H1 (cell line): ENCODE measurements around the gene CACNG4. TPM values are rescaled to one million over a fixed set of nuclear protein-coding genes. Genes with fewer than 3 reads are reported as not detected.
"Not testable (repeated sequence)": the region's sequence is repeated elsewhere in the genome, so short reads cannot be mapped to it uniquely, and the experiment has no call there.

Source experiments
- CTCF ChIA-PET: fragments of 300-600 bp; sonication (Branson Sonifier 250); formaldehyde crosslinking; loops from one replicate; lab custom pipeline; 2021; ENCODE audit not compliant: partially characterized antibody; lab: Charles Lee
- POLR2A ChIA-PET: fragments of 300-600 bp; sonication (Branson Sonifier 250); formaldehyde crosslinking; loops from one replicate; lab custom pipeline; 2021; ENCODE audit warnings: inconsistent platforms; ENCODE audit not compliant: partially characterized antibody; lab: Charles Lee
- DNase-seq, 2 experiments: peaks; one replicate each; pipeline versions ENCODE4 v3.0.0 to v3.0.0-alpha.2; 2010 to 2022; ENCODE audit warnings: low spot score in 2 of 2, low read depth in 1 of 2, mixed read lengths in 1 of 2
- FAIRE-seq: peaks from 2 replicates; lab custom pipeline; 2011; peaks lifted over from hg19 to GRCh38; lab: Jason Lieb, UNC
- H2AFZ ChIP-seq: 2 replicates; pipeline ENCODE4 v1.8.1; 2012; ENCODE audit warnings: low read length, inconsistent platforms
- H2AK5ac ChIP-seq: 2 replicates; pipeline ENCODE4 v1.6.1; 2013; ENCODE audit warnings: low read depth, low read length
- H2BK120ac ChIP-seq: replicated peaks from 2 replicates; pipeline ENCODE3; 2013; ENCODE audit warnings: low read depth, low read length, inconsistent platforms
- H2BK12ac ChIP-seq: 2 replicates; pipeline ENCODE4 v1.6.1; 2013; ENCODE audit warnings: low read depth, low read length
- H2BK15ac ChIP-seq: 2 replicates; pipeline ENCODE4 v1.6.1; 2013; ENCODE audit warnings: low read length
- H2BK20ac ChIP-seq: 2 replicates; pipeline ENCODE4 v1.6.1; 2013; ENCODE audit warnings: low read length
- H2BK5ac ChIP-seq: 2 replicates; pipeline ENCODE4 v1.6.1; 2013; ENCODE audit warnings: low read depth, low read length
- H3K14ac ChIP-seq: 2 replicates; pipeline ENCODE4 v1.6.1; 2013; ENCODE audit warnings: inconsistent platforms; ENCODE audit not compliant: insufficient read length
- H3K18ac ChIP-seq: 2 replicates; pipeline ENCODE4 v1.6.1; 2013; ENCODE audit warnings: low read length; ENCODE audit errors: extremely low read depth
- H3K23ac ChIP-seq: 2 replicates; pipeline ENCODE4 v1.6.1; 2013; ENCODE audit warnings: inconsistent platforms; ENCODE audit not compliant: insufficient read length
- H3K23me2 ChIP-seq: 2 replicates; pipeline ENCODE4 v1.6.1; 2013; ENCODE audit warnings: low read depth, low read length
- H3K27ac ChIP-seq: 2 replicates; pipeline ENCODE4 v1.6.1; 2011; ENCODE audit warnings: low read depth, low read length, inconsistent platforms
- H3K27me3 ChIP-seq, 4 experiments: replicated peaks in 1 of 4; 1 replicate in 1 of 4; 2 replicates in 3 of 4; pipeline versions ENCODE4 v1.6.1 to v1.8.1; 2011 to 2013; ENCODE audit warnings: low read length in 3 of 4, mild to moderate bottlenecking in 3 of 4, inconsistent platforms in 2 of 4, mixed read lengths in 2 of 4, moderate library complexity in 1 of 4; ENCODE audit not compliant: control insufficient read depth in 3 of 4, insufficient read depth in 3 of 4; ENCODE audit errors: extremely low read depth in 1 of 4
- H3K36me3 ChIP-seq, 4 experiments: 2 replicates each; pipeline versions ENCODE4 v1.6.1 to v1.8.1; 2011 to 2013; ENCODE audit warnings: mild to moderate bottlenecking in 4 of 4, low read length in 3 of 4, moderate library complexity in 2 of 4, control low read depth in 1 of 4, inconsistent platforms in 1 of 4; ENCODE audit not compliant: insufficient read depth in 4 of 4, control insufficient read depth in 2 of 4
- H3K4ac ChIP-seq: replicated peaks from 2 replicates; pipeline ENCODE3; 2013; ENCODE audit warnings: low read length, low read depth, mixed read lengths, inconsistent platforms; ENCODE audit not compliant: insufficient read length
- H3K4me1 ChIP-seq, 4 experiments: replicated peaks in 1 of 4; 1 replicate in 1 of 4; 2 replicates in 3 of 4; pipeline versions ENCODE4 v1.6.1 to v1.8.1; 2011 to 2013; ENCODE audit warnings: low read length in 3 of 4, inconsistent platforms in 2 of 4, mixed read lengths in 1 of 4; ENCODE audit not compliant: insufficient read depth in 4 of 4, control insufficient read depth in 3 of 4
- H3K4me2 ChIP-seq, 2 experiments: 2 replicates each; pipeline versions ENCODE4 v1.6.1 to v1.8.1; 2011 to 2013; ENCODE audit warnings: low read depth in 2 of 2, low read length in 2 of 2, control low read depth in 1 of 2, inconsistent platforms in 1 of 2, mild to moderate bottlenecking in 1 of 2; ENCODE audit not compliant: insufficient read depth in 1 of 2
- H3K4me3 ChIP-seq, 4 experiments: fragments of 200-600, 300-600 bp in 1 of 4; sonication (generic), shearing (Covaris generic), sonication (Bioruptor Twin) in 1 of 4; 2 replicates each; pipeline versions ENCODE4 v1.5.1 to v1.8.1; 2011 to 2016; ENCODE audit warnings: low read length in 4 of 4, low read depth in 3 of 4, control low read depth in 2 of 4, inconsistent platforms in 2 of 4, mild to moderate bottlenecking in 2 of 4, mixed read lengths in 1 of 4, moderate library complexity in 1 of 4; ENCODE audit not compliant: insufficient read depth in 2 of 4; ENCODE audit errors: extremely low read depth in 1 of 4
- H3K56ac ChIP-seq: replicated peaks from 2 replicates; pipeline ENCODE3; 2013; ENCODE audit warnings: low read depth, mild to moderate bottlenecking, mixed read lengths, low read length, inconsistent platforms; ENCODE audit not compliant: insufficient read length
- H3K79me1 ChIP-seq: 2 replicates; pipeline ENCODE4 v1.6.1; 2013; ENCODE audit warnings: low read depth, low read length, control low read depth
- H3K79me2 ChIP-seq, 2 experiments: 2 replicates each; pipeline versions ENCODE4 v1.6.1 to v1.8.1; 2012 to 2013; ENCODE audit warnings: low read length in 2 of 2, mild to moderate bottlenecking in 2 of 2, inconsistent platforms in 1 of 2; ENCODE audit not compliant: insufficient read depth in 2 of 2, control insufficient read depth in 1 of 2
- H3K9ac ChIP-seq, 4 experiments: replicated peaks in 1 of 4; 1 replicate in 1 of 4; 2 replicates in 3 of 4; pipeline versions ENCODE4 v1.6.1 to v1.8.1; 2011 to 2013; ENCODE audit warnings: low read depth in 3 of 4, low read length in 3 of 4, control low read depth in 2 of 4, mild to moderate bottlenecking in 2 of 4, moderate library complexity in 2 of 4, inconsistent platforms in 1 of 4; ENCODE audit errors: extremely low read depth in 1 of 4
- H3K9me3 ChIP-seq, 2 experiments: 2 replicates each; pipeline versions ENCODE4 v1.6.1 to v1.8.1; 2012 to 2013; ENCODE audit warnings: mild to moderate bottlenecking in 2 of 2, moderate library complexity in 2 of 2, control low read depth in 1 of 2, inconsistent platforms in 1 of 2, low read depth in 1 of 2, low read length in 1 of 2, mixed read lengths in 1 of 2; ENCODE audit not compliant: insufficient read depth in 2 of 2
- H4K20me1 ChIP-seq, 2 experiments: replicated peaks in 1 of 2; 2 replicates each; pipeline versions ENCODE3 to v1.8.1; 2011 to 2013; ENCODE audit warnings: inconsistent platforms in 2 of 2, low read length in 2 of 2, mild to moderate bottlenecking in 1 of 2; ENCODE audit not compliant: insufficient read depth in 2 of 2, control insufficient read depth in 1 of 2
- H4K5ac ChIP-seq: 2 replicates; pipeline ENCODE4 v1.6.1; 2013; ENCODE audit warnings: low read length, low read depth, mixed read lengths, inconsistent platforms; ENCODE audit not compliant: insufficient read length
- H4K8ac ChIP-seq: 2 replicates; pipeline ENCODE4 v1.8.0; 2013; ENCODE audit warnings: mild to moderate bottlenecking, moderate library complexity, low read length, inconsistent platforms; ENCODE audit not compliant: insufficient read depth; ENCODE audit errors: extremely low read depth
- H4K91ac ChIP-seq: replicated peaks from 2 replicates; pipeline ENCODE3; 2013; ENCODE audit warnings: low read length, mixed read lengths, inconsistent platforms; ENCODE audit not compliant: insufficient read length
- WGBS, 2 experiments: shearing (Covaris generic) in 1 of 2; methylation state at CpG; one replicate each; pipeline versions ENCODE4 v1.1.6 to v1.1.7; 2013 to 2015; ENCODE audit warnings: low lambda C conversion rate in 2 of 2, mixed read lengths in 2 of 2, inconsistent platforms in 1 of 2, low coverage in 1 of 2, missing lambda C conversion rate in 1 of 2; ENCODE audit not compliant: insufficient replicate concordance in 2 of 2, insufficient coverage in 1 of 2, insufficient read length in 1 of 2; ENCODE audit errors: extremely low coverage in 1 of 2, missing lambda C conversion rate in 1 of 2; 5-methylcytosine and 5-hydroxymethylcytosine counted together
- polyA plus RNA-seq, 7 experiments: library from polyadenylated mRNA; depleted of rRNA in 3 of 7; stranded (reverse) in 5 of 7; unstranded in 2 of 7; fragments of >200 nt in 5 of 7; fragments of 200-250 nt in 2 of 7; gene quantifications; 1 replicate in 5 of 7; 2 replicates in 1 of 7; 4 replicates in 1 of 7; pipeline versions ENCODE4 v1.2.1 to v1.2.3, GENCODE V29; 2011 to 2013; ENCODE audit warnings: missing spikeins in 2 of 7, mixed read lengths in 2 of 7
- total RNA-seq: library from RNA; stranded (reverse); fragmentation: NEBNext Ultra II Directional; extraction: Animal tissue kit (Norgen Biotek cat#: 25700); gene quantifications from 2 replicates; pipeline ENCODE4 v1.2.1, GENCODE V29; 2021

The CACNG4 gene
- total and polyA plus RNA-seq, 2 of the 8 experiments (the other 6 are each of a cell fraction or from before 2014, with no cell fraction given) = 3.6 to 5.6 TPM

DNA sequence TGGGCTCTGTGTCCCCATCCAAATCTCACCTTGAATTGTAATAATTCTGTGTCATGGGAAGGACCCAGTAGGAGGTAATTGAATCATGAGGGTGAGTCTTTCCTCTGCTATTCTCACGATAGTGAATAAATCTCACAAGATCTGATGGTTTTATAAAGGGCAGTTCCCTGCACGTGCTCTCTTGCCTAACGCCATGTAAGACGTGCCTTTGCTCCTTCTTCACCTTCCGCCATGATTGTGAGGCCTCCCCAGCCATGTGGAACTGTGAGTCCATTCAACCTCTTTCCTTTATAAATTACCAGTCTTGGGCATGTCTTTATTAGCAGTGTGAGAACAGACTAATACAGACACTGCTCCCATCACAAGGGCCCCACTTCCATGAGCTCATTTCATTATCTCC is 76.6 kb downstream of the CACNG4 start:
- FAIRE-seq, H2BK5ac ChIP-seq, H4K91ac ChIP-seq, H3K18ac ChIP-seq, H3K9ac ChIP-seq, H3K79me1 ChIP-seq, H3K27me3 ChIP-seq, DNase-seq, H2AFZ ChIP-seq, H2BK12ac ChIP-seq, H3K9me3 ChIP-seq, H3K36me3 ChIP-seq, H3K4me2 ChIP-seq, H4K8ac ChIP-seq, H3K23ac ChIP-seq, H3K56ac ChIP-seq, H3K23me2 ChIP-seq, H4K5ac ChIP-seq, H2BK120ac ChIP-seq, H2BK20ac ChIP-seq, H3K4me1 ChIP-seq, H3K14ac ChIP-seq, H3K27ac ChIP-seq, H3K4me3 ChIP-seq, H3K79me2 ChIP-seq, H3K4ac ChIP-seq, H2AK5ac ChIP-seq, H2BK15ac ChIP-seq, H4K20me1 ChIP-seq, POLR2A ChIA-PET: not testable (repeated sequence)
- CTCF ChIA-PET = interaction anchor here (1.1 kb wide), 1 partner anchor 24 kb away, joined by 3 read pairs; no protein-coding TSS in a partner anchor
- 86% methylated on average over 5 of the region's 5 CpGs; no CpG with 5 or more reads in 1 of the 2 experiments for WGBS, 2 experiments
